ENCODE data around the gene EFS.
A peak's percentile ranks its signal among the peaks of the same experiment; 100 is the strongest.
"Not testable (repeated sequence)": the region's sequence is repeated elsewhere in the genome, so short reads cannot be mapped to it uniquely, and the experiment has no call there.

The EFS gene

GRCh38 chr14:23365036-23365731, at the start of gene EFS:
EFS (minus strand) TSS chr14:23365172; CDS start chr14:23365025, 147 bp downstream.
- DNase-seq: no peak

GRCh38 chr14:23414254-23414653, 49.3 kb upstream of the EFS start:
- no peak for DNase-seq

GRCh38 chr14:23413681-23414080, 48.7 kb upstream of the EFS start:
- no peak for DNase-seq

- no peak for DNase-seq
Observed at GRCh38 chr14:23411563-23412525, 46.9 kb upstream of the EFS start.

- no peak for DNase-seq
Observed at GRCh38 chr14:23409966-23410635, 45.1 kb upstream of the EFS start.

GRCh38 chr14:23409475-23409874, 44.5 kb upstream of the EFS start:
- no peak for DNase-seq

- no peak for DNase-seq
Observed at GRCh38 chr14:23408307-23408630, 43.3 kb upstream of the EFS start.

GRCh38 chr14:23407516-23408306, 42.7 kb upstream of the EFS start, which contains the start of gene MYH6:
MYH6 (minus strand) TSS chr14:23408273; CDS start chr14:23407223, 1,050 bp downstream.
- no peak for DNase-seq

- DNase-seq: no peak
Observed at GRCh38 chr14:23406725-23407355, 41.9 kb upstream of the EFS start.

GRCh38 chr14:23406244-23406643, 41.3 kb upstream of the EFS start:
- DNase-seq: peak; percentile 43

- DNase-seq: no peak
Observed at GRCh38 chr14:23405516-23406025, 40.6 kb upstream of the EFS start.

GRCh38 chr14:23405096-23405495, 40.1 kb upstream of the EFS start:
- DNase-seq: no peak

- DNase-seq: no peak
Observed at GRCh38 chr14:23404331-23404900, 39.4 kb upstream of the EFS start.

- DNase-seq: no peak
Observed at GRCh38 chr14:23403908-23404307, 38.9 kb upstream of the EFS start.

GRCh38 chr14:23403139-23403438, 38.1 kb upstream of the EFS start:
- no peak for DNase-seq

- DNase-seq: no peak
Observed at GRCh38 chr14:23402296-23403138, 37.5 kb upstream of the EFS start.

- DNase-seq: no peak
Observed at GRCh38 chr14:23401291-23401690, 36.3 kb upstream of the EFS start.

GRCh38 chr14:23400496-23401149, 35.7 kb upstream of the EFS start:
- DNase-seq: not testable (repeated sequence)

- DNase-seq: peak; percentile 60
Observed at GRCh38 chr14:23399591-23399990, 34.6 kb upstream of the EFS start.

GRCh38 chr14:23399136-23399535, 34.2 kb upstream of the EFS start:
- DNase-seq: peak; percentile 75
